GM23338 (cell line): ENCODE data around the gene LRRC73.

Source experiments
- CREB1 ChIP-seq: fragments of 250-450 bp; sonication (Bioruptor Pico); IDR thresholded peaks from 2 replicates; pipeline ENCODE4 v1.5.0; 2020; ENCODE audit warnings: low read depth, mild to moderate bottlenecking, moderate library complexity
- EZH2 ChIP-seq: fragments of 200-600 bp; sonication (generic); IDR thresholded peaks from one replicate; pipeline ENCODE4 v1.8.0; 2017; ENCODE audit warnings: antibody characterized with exemption, mild to moderate bottlenecking, low read depth; ENCODE audit not compliant: unreplicated experiment
- EZH2phosphoT487 ChIP-seq: fragments of 200-600 bp; sonication (generic); IDR thresholded peaks from one replicate; pipeline ENCODE4 v1.8.1; 2018; ENCODE audit warnings: antibody characterized with exemption; ENCODE audit not compliant: unreplicated experiment
- JUNB ChIP-seq: IDR thresholded peaks from one replicate; pipeline ENCODE4 v1.6.1; 2016; ENCODE audit warnings: antibody characterized with exemption; ENCODE audit not compliant: unreplicated experiment
- NANOG ChIP-seq: IDR thresholded peaks from 2 replicates; pipeline ENCODE4 v1.6.1; 2016; ENCODE audit warnings: antibody characterized with exemption, borderline replicate concordance
- POLR2AphosphoS5 ChIP-seq: IDR thresholded peaks from 2 replicates; pipeline ENCODE4 v1.6.1; 2016; ENCODE audit warnings: antibody characterized with exemption, low read depth
- STAT1 ChIP-seq: IDR thresholded peaks from one replicate; pipeline ENCODE4 v1.6.1; 2016; ENCODE audit warnings: antibody characterized with exemption; ENCODE audit not compliant: unreplicated experiment
- ZNF114 ChIP-seq: fragments of 250-450 bp; sonication (Bioruptor Pico); IDR thresholded peaks from 2 replicates; pipeline ENCODE4 v1.5.0; 2020; ENCODE audit warnings: mild to moderate bottlenecking, moderate library complexity
- ZNF331 ChIP-seq: fragments of 250-450 bp; sonication (Bioruptor Pico); IDR thresholded peaks from 2 replicates; pipeline ENCODE4 v1.5.0; 2020; ENCODE audit warnings: low read depth, mild to moderate bottlenecking, moderate library complexity
- TF ChIP-seq, protein P1 (sequence below), 2 experiments: fragments of 200-600 bp in 1 of 2; sonication (generic) in 1 of 2; conservative IDR thresholded peaks; 2 replicates each; pipeline versions ENCODE4 v1.5.1 to v1.6.1; 2016 to 2017; ENCODE audit warnings: antibody characterized with exemption in 2 of 2, low read depth in 2 of 2, mild to moderate bottlenecking in 2 of 2, moderate library complexity in 1 of 2
- TF ChIP-seq, protein P2 (sequence below): IDR thresholded peaks from one replicate; pipeline ENCODE4 v1.6.1; 2018; ENCODE audit warnings: antibody characterized with exemption; ENCODE audit not compliant: unreplicated experiment

DNA sequence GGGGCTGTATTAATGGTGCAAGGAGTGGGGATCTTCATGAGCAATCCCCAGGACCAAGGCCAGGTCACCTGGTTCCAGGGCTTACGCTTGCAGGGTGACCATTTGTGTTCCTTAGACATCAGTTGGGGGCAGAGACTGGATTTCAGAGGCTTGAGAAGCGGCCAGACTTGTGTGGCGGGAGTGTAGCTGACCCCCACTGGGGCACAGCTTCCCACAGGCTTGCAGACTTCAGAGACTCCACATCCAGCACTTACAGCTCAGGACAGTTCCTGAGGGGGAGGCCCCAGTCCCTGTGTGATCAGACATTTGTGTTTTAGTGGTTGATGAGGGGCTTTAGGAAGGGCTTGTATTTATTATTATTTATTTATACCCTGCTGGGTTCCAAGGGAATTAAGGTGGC, 17.5 kb downstream of the LRRC73 start:
- TF ChIP-seq POLR2AphosphoS5 (no peak), EZH2 (no peak), EZH2phosphoT487 (no peak), JUNB (no peak), ZNF331 (CRISPR knock-in tag) (no peak), CREB1 (CRISPR knock-in tag) (no peak), NANOG (no peak), ZNF114 (CRISPR knock-in tag) (no peak), STAT1 (no peak)
- TF ChIP-seq, protein P1, sequence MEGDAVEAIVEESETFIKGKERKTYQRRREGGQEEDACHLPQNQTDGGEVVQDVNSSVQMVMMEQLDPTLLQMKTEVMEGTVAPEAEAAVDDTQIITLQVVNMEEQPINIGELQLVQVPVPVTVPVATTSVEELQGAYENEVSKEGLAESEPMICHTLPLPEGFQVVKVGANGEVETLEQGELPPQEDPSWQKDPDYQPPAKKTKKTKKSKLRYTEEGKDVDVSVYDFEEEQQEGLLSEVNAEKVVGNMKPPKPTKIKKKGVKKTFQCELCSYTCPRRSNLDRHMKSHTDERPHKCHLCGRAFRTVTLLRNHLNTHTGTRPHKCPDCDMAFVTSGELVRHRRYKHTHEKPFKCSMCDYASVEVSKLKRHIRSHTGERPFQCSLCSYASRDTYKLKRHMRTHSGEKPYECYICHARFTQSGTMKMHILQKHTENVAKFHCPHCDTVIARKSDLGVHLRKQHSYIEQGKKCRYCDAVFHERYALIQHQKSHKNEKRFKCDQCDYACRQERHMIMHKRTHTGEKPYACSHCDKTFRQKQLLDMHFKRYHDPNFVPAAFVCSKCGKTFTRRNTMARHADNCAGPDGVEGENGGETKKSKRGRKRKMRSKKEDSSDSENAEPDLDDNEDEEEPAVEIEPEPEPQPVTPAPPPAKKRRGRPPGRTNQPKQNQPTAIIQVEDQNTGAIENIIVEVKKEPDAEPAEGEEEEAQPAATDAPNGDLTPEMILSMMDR (conservative IDR thresholded peaks at IDR 0.05; ENCODE audit: low read depth in 2 of 2), result no peak
- TF ChIP-seq, protein P2, sequence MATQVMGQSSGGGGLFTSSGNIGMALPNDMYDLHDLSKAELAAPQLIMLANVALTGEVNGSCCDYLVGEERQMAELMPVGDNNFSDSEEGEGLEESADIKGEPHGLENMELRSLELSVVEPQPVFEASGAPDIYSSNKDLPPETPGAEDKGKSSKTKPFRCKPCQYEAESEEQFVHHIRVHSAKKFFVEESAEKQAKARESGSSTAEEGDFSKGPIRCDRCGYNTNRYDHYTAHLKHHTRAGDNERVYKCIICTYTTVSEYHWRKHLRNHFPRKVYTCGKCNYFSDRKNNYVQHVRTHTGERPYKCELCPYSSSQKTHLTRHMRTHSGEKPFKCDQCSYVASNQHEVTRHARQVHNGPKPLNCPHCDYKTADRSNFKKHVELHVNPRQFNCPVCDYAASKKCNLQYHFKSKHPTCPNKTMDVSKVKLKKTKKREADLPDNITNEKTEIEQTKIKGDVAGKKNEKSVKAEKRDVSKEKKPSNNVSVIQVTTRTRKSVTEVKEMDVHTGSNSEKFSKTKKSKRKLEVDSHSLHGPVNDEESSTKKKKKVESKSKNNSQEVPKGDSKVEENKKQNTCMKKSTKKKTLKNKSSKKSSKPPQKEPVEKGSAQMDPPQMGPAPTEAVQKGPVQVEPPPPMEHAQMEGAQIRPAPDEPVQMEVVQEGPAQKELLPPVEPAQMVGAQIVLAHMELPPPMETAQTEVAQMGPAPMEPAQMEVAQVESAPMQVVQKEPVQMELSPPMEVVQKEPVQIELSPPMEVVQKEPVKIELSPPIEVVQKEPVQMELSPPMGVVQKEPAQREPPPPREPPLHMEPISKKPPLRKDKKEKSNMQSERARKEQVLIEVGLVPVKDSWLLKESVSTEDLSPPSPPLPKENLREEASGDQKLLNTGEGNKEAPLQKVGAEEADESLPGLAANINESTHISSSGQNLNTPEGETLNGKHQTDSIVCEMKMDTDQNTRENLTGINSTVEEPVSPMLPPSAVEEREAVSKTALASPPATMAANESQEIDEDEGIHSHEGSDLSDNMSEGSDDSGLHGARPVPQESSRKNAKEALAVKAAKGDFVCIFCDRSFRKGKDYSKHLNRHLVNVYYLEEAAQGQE, result no peak
